T-helper 2 cell treated with Interferon-gamma antibody and Interleukin-4, amounts not matched to agents 5 μg/mL and 100 μg/mL, for 36 hours (primary cell): ENCODE results near the gene GABRB3.

Source experiments
- DNase-seq: peaks from one replicate; pipeline ENCODE4 v3.0.0; 2021; ENCODE audit warnings: low spot score
- H3K27ac Mint-ChIP-seq: one replicate; pipeline ENCODE4 v1.8.0; 2021; ENCODE audit warnings: mild to moderate bottlenecking, mixed read lengths
- H3K27me3 Mint-ChIP-seq: one replicate; pipeline ENCODE4 v1.8.0; 2021; ENCODE audit warnings: low read depth, mixed read lengths
- H3K36me3 Mint-ChIP-seq: one replicate; pipeline ENCODE4 v1.8.0; 2021; ENCODE audit warnings: low read depth, mixed read lengths
- H3K4me1 Mint-ChIP-seq: one replicate; pipeline ENCODE4 v1.8.0; 2021; ENCODE audit warnings: low read depth, mixed read lengths
- H3K4me3 Mint-ChIP-seq: one replicate; pipeline ENCODE4 v1.8.0; 2022; ENCODE audit warnings: mild to moderate bottlenecking, moderate library complexity, mixed read lengths
- H3K9me3 Mint-ChIP-seq: one replicate; pipeline ENCODE4 v1.8.0; 2021; ENCODE audit warnings: mixed read lengths

The GABRB3 gene

GRCh38 chr15:26620528-26621458 is 152.1 kb downstream of the GABRB3 start:
- Mint-ChIP-seq H3K4me3 (no peak overlapping the region), H3K36me3 (peaks cover 2% of the 10 kb centered on the region), H3K27me3 (no peaks in the 10 kb centered on the region), H3K27ac (no peak overlapping the region), H3K4me1 (no peaks in the 10 kb centered on the region), H3K9me3 (peaks cover 46% of the 10 kb centered on the region)
- DNase-seq, result no peak

DNA sequence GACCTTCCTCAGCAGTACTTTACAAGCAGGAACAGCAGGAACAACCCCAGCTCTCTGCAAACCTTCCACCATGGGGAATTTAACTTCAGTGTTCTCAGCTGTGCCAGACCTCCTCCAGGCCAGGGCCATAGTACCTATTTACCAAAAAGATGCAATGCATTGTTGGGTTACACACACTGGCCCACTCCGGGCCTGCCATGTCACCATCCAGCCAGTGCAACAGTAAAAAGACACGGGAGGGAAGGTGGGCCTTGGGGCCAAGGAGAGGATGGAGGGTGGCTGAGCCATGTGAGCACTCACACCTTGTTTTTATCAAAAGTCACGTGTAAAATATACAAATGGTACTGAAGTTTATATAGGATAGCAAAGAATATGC is 157.0 kb downstream of the GABRB3 start:
- no peak overlapping the region for H3K27ac Mint-ChIP-seq
- peaks cover 43% of the 10 kb centered on the region for H3K9me3 Mint-ChIP-seq
- peaks cover 2% of the 10 kb centered on the region for H3K36me3 Mint-ChIP-seq
- no peak overlapping the region for H3K4me3 Mint-ChIP-seq
- no peaks in the 10 kb centered on the region for H3K27me3 Mint-ChIP-seq
- H3K4me1 Mint-ChIP-seq, result no peaks in the 10 kb centered on the region
- DNase-seq, result no peak

- Mint-ChIP-seq H3K4me3 (no peak overlapping the region), H3K4me1 (no peaks in the 10 kb centered on the region), H3K27me3 (no peaks in the 10 kb centered on the region), H3K36me3 (peaks cover 2% of the 10 kb centered on the region), H3K9me3 (peaks cover 43% of the 10 kb centered on the region), H3K27ac (no peak overlapping the region)
- DNase-seq, result no peak
Measured at GRCh38 chr15:26615188-26615926, 157.5 kb downstream of the GABRB3 start.

GRCh38 chr15:26614734-26615133 is 158.1 kb downstream of the GABRB3 start:
- peaks cover 1% of the 10 kb centered on the region for H3K36me3 Mint-ChIP-seq
- no peaks in the 10 kb centered on the region for H3K27me3 Mint-ChIP-seq
- no peak overlapping the region for H3K27ac Mint-ChIP-seq
- no peak overlapping the region for H3K4me3 Mint-ChIP-seq
- H3K4me1 Mint-ChIP-seq, result no peaks in the 10 kb centered on the region
- H3K9me3 Mint-ChIP-seq, result peaks cover 43% of the 10 kb centered on the region
- DNase-seq, result no peak

- Mint-ChIP-seq H3K9me3 (peaks cover 60% of the 10 kb centered on the region), H3K27ac (no peak overlapping the region), H3K4me1 (no peaks in the 10 kb centered on the region), H3K4me3 (no peak overlapping the region), H3K27me3 (no peaks in the 10 kb centered on the region), H3K36me3 (no peaks in the 10 kb centered on the region)
- DNase-seq, result no peak
Measured at GRCh38 chr15:26598704-26599103, 174.2 kb downstream of the GABRB3 start.

GRCh38 chr15:26595611-26596010 is 177.3 kb downstream of the GABRB3 start:
- DNase-seq, result no peak
- no peak overlapping the region for H3K27ac Mint-ChIP-seq
- no peaks in the 10 kb centered on the region for H3K36me3 Mint-ChIP-seq
- no peak overlapping the region for H3K4me3 Mint-ChIP-seq
- H3K4me1 Mint-ChIP-seq, result no peaks in the 10 kb centered on the region
- peaks cover 54% of the 10 kb centered on the region for H3K9me3 Mint-ChIP-seq
- H3K27me3 Mint-ChIP-seq, result no peaks in the 10 kb centered on the region

DNA sequence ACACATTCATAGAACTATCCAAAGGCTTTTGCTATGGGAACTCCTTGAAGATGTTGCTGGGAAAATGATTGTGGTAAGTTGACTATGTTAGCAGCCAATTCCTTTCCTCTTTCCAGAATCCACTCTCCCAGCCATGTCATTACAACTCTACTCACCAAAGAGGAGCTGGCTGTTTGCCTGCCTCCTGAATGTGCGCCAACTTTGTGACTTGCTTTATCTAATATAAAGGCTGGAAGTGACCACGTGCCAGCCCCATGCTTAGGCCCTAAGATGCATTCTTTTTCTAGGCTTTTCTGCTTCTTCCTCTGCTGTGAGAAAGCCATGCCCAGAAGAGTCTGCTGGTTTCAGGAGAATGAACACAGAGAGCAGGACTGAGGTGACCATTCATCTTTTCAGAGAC is 182.2 kb downstream of the GABRB3 start:
- no peak overlapping the region for H3K27ac Mint-ChIP-seq
- H3K4me1 Mint-ChIP-seq, result no peaks in the 10 kb centered on the region
- no peak for DNase-seq
- no peaks in the 10 kb centered on the region for H3K27me3 Mint-ChIP-seq
- peaks cover 50% of the 10 kb centered on the region for H3K9me3 Mint-ChIP-seq
- H3K4me3 Mint-ChIP-seq, result no peak overlapping the region
- no peaks in the 10 kb centered on the region for H3K36me3 Mint-ChIP-seq

- no peak overlapping the region for H3K27ac Mint-ChIP-seq
- no peak for DNase-seq
- peaks cover 57% of the 10 kb centered on the region for H3K9me3 Mint-ChIP-seq
- no peaks in the 10 kb centered on the region for H3K4me1 Mint-ChIP-seq
- no peak overlapping the region for H3K4me3 Mint-ChIP-seq
- no peaks in the 10 kb centered on the region for H3K27me3 Mint-ChIP-seq
- no peaks in the 10 kb centered on the region for H3K36me3 Mint-ChIP-seq
Measured at GRCh38 chr15:26582840-26583239, 190.0 kb downstream of the GABRB3 start.

GRCh38 chr15:26580943-26581342 is 191.9 kb downstream of the GABRB3 start:
- no peak overlapping the region for H3K4me3 Mint-ChIP-seq
- no peaks in the 10 kb centered on the region for H3K27me3 Mint-ChIP-seq
- no peak overlapping the region for H3K27ac Mint-ChIP-seq
- no peaks in the 10 kb centered on the region for H3K36me3 Mint-ChIP-seq
- no peaks in the 10 kb centered on the region for H3K4me1 Mint-ChIP-seq
- H3K9me3 Mint-ChIP-seq, result peaks cover 56% of the 10 kb centered on the region
- DNase-seq, result no peak

DNA sequence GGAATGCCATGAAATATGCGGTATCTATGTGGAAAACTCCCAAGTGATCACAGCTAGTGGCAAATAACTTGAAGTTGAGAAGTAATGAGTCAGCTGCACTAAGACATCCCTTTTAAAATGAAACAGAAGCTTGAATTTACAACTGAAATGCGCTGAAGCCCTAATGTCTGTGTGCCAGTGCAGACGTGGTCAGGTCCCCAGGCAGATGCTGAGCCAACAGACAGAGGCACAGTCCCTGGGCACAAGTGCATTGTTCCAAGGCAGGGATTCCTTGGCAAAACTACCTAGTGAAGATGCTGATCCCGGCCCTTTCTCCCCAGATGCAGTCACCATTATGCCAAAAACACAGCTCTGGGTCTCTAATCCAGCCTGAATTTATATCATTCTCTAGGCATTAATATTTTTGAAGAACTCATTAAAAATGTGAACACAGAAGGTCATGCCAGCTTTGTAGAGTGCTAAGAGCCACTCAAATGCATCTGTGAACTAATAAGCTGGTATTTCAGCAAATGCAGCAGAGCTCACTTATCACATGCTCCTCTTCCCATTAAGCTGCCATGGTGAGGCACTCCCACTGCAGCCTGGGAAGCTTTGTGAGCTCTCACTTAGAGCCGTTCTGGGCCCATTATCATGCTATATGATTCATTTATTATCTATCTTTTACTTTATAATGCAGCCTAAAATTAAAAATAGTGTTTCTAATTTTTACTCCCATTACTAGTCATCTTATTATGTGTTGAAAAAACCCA is 200.1 kb downstream of the GABRB3 start:
- Mint-ChIP-seq H3K9me3 (peaks cover 53% of the 10 kb centered on the region), H3K4me3 (no peak overlapping the region), H3K4me1 (no peaks in the 10 kb centered on the region), H3K27ac (no peak overlapping the region), H3K27me3 (no peaks in the 10 kb centered on the region), H3K36me3 (no peaks in the 10 kb centered on the region)
- DNase-seq, result no peak

DNA sequence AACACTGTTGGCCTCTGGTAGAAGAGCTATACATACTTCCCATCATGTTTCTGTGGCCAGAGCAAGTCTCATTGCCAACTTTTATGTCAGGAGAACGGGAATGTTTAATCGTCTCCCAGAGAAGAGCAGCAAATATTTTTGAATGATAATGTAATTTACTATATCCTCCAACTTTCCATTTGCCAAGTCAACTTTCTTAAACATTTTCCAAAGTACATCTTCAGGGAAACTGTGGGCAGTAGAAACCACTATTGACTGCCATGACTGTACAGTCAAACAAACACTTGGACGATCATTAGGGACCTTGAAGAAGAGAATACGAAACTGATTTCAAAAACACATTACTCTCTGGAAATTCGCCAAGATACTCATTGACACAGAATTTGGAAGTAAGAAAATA is 201.5 kb downstream of the GABRB3 start:
- no peak overlapping the region for H3K4me3 Mint-ChIP-seq
- H3K27me3 Mint-ChIP-seq, result no peaks in the 10 kb centered on the region
- DNase-seq, result no peak
- H3K4me1 Mint-ChIP-seq, result no peaks in the 10 kb centered on the region
- H3K36me3 Mint-ChIP-seq, result no peaks in the 10 kb centered on the region
- peaks cover 55% of the 10 kb centered on the region for H3K9me3 Mint-ChIP-seq
- no peak overlapping the region for H3K27ac Mint-ChIP-seq

GRCh38 chr15:26565542-26565941 is 207.3 kb downstream of the GABRB3 start:
- Mint-ChIP-seq H3K27me3 (no peaks in the 10 kb centered on the region), H3K4me1 (no peaks in the 10 kb centered on the region), H3K9me3 (peaks cover 30% of the 10 kb centered on the region), H3K27ac (no peak overlapping the region), H3K4me3 (no peak overlapping the region), H3K36me3 (no peaks in the 10 kb centered on the region)
- no peak for DNase-seq

GRCh38 chr15:26564361-26564760 is 208.5 kb downstream of the GABRB3 start:
- H3K27me3 Mint-ChIP-seq, result no peaks in the 10 kb centered on the region
- H3K9me3 Mint-ChIP-seq, result peaks cover 37% of the 10 kb centered on the region
- no peak for DNase-seq
- no peaks in the 10 kb centered on the region for H3K36me3 Mint-ChIP-seq
- no peak overlapping the region for H3K4me3 Mint-ChIP-seq
- H3K4me1 Mint-ChIP-seq, result no peaks in the 10 kb centered on the region
- H3K27ac Mint-ChIP-seq, result no peak overlapping the region

DNA sequence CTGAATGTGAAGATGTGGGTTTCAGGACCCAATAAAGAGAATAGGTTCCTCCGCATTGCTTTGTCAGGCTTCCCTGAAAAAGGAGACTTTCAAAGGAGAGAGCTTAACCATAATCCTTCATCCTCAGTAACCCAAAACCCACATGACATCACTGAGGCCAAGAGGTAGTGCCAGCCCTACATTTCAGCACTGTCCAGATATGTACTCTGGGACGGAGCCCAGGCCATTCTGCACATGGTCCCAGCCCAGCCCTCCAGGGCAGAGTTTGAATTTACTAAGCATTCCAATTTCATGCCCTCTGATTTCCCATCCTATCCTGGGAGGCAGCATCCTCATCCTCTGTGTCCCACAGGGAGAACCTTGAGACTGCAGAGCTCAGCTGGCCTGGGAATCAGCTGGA is 210.5 kb downstream of the GABRB3 start:
- Mint-ChIP-seq H3K27ac (no peak overlapping the region), H3K36me3 (no peaks in the 10 kb centered on the region)
- DNase-seq, result no peak

More for the DNA sequence above, 210.5 kb downstream of the GABRB3 start:
- peaks cover 36% of the 10 kb centered on the region for H3K9me3 Mint-ChIP-seq
- H3K4me1 Mint-ChIP-seq, result no peaks in the 10 kb centered on the region
- H3K27me3 Mint-ChIP-seq, result no peaks in the 10 kb centered on the region
- H3K4me3 Mint-ChIP-seq, result no peak overlapping the region
